NB4 (cell line): Measurements from ENCODE around the gene CARF.

Experiments
- DNase-seq: peaks from one replicate; pipeline ENCODE4 v3.0.0; 2010; ENCODE audit warnings: low read depth
- H3K4me3 ChIP-seq: one replicate; pipeline ENCODE4 v1.5.1; 2011; ENCODE audit warnings: mild to moderate bottlenecking, low read depth, low read length, moderate library complexity
- MYC ChIP-seq: IDR thresholded peaks from 2 replicates; pipeline ENCODE4 v1.6.1; 2011; ENCODE audit warnings: low read depth, low read length
- POLR2A ChIP-seq: IDR thresholded peaks from 2 replicates; pipeline ENCODE4 v1.6.1; 2011; ENCODE audit warnings: mild to moderate bottlenecking; ENCODE audit not compliant: insufficient read length; ENCODE audit errors: extremely low read depth
- TF ChIP-seq, protein P1 (sequence below): IDR thresholded peaks from 2 replicates; pipeline ENCODE4 v1.6.1; 2011; ENCODE audit warnings: low read depth, low read length
- TF ChIP-seq, protein P2 (sequence below): IDR thresholded peaks from one replicate; pipeline ENCODE4 v1.5.1; 2012; ENCODE audit warnings: low read depth, low read length

The CARF gene

DNA sequence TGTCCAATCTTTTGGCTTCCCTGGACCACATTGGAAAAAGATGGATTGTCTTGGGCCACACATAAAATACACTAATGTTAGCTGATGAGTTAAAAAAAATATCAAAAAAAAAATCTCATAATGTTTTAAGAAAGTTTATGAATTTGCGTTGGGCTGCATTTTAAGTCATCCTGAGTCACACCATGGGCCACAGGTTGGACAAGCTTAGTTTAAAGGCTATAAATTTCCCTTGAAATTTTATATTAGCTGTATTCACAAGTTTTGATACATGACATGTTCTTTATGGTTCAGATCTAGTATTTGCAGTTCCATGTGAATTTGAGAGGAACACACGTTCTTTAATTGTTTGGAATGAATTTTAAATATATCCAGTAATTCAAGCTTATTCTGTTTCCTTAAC lies 21.9 kb downstream of the CARF start:
- TF ChIP-seq, protein P1, sequence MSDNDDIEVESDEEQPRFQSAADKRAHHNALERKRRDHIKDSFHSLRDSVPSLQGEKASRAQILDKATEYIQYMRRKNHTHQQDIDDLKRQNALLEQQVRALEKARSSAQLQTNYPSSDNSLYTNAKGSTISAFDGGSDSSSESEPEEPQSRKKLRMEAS = no peak
- no peak for TF ChIP-seq POLR2A
- no peak for TF ChIP-seq MYC
- TF ChIP-seq, protein P2, sequence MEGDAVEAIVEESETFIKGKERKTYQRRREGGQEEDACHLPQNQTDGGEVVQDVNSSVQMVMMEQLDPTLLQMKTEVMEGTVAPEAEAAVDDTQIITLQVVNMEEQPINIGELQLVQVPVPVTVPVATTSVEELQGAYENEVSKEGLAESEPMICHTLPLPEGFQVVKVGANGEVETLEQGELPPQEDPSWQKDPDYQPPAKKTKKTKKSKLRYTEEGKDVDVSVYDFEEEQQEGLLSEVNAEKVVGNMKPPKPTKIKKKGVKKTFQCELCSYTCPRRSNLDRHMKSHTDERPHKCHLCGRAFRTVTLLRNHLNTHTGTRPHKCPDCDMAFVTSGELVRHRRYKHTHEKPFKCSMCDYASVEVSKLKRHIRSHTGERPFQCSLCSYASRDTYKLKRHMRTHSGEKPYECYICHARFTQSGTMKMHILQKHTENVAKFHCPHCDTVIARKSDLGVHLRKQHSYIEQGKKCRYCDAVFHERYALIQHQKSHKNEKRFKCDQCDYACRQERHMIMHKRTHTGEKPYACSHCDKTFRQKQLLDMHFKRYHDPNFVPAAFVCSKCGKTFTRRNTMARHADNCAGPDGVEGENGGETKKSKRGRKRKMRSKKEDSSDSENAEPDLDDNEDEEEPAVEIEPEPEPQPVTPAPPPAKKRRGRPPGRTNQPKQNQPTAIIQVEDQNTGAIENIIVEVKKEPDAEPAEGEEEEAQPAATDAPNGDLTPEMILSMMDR = no peak
- DNase-seq = no peak

DNA sequence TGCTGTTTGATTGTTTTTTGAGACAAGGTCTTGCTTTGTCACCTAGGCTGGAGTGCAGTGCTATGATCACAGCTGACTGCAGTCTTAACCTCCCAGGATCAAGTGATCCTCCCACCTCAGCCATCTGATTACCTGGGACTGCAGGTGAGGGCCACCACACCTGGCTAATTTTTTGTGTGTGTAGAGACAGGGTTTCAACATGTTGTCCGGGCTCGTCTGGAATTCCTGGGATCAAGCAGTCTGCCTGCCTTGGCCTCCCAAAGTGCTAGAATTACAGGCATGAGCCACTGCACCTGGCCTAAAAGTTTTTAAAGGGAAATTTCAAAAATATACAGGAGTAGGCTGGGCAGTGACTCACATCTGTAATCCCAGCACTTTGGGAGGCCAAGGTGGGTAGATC lies 22.4 kb downstream of the CARF start:
- H3K4me3 ChIP-seq = no peak overlapping the region
- no peak for DNase-seq
- no peak for TF ChIP-seq MYC
- TF ChIP-seq POLR2A = no peak
- TF ChIP-seq, protein P1 = no peak
- TF ChIP-seq, protein P2 = no peak

More for the DNA sequence above, 21.9 kb downstream of the CARF start:
- H3K4me3 ChIP-seq = no peak overlapping the region

DNA sequence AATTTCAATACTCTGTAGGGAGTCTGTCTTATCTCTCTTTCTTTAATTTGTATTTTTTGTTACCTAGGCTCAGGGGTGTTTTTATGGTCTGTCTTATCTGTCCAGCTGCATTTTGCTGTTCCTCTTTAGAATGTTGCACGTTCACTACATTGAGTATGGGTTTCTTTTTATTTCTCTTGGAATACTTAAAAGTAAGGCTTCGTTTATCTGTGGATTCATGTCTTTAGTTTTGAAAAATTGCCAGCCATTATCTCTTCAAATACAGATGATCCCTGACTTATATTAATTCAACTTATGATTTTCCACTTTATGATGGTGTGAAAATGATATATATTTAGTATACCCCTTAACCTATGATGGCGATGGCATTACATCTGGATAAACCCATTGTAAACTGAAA lies 26.9 kb downstream of the CARF start:
- no peak for DNase-seq
- no peak overlapping the region for H3K4me3 ChIP-seq
- TF ChIP-seq, protein P1 = no peak
- TF ChIP-seq, protein P2 = no peak
- no peak for TF ChIP-seq MYC
- no peak for TF ChIP-seq POLR2A

DNA sequence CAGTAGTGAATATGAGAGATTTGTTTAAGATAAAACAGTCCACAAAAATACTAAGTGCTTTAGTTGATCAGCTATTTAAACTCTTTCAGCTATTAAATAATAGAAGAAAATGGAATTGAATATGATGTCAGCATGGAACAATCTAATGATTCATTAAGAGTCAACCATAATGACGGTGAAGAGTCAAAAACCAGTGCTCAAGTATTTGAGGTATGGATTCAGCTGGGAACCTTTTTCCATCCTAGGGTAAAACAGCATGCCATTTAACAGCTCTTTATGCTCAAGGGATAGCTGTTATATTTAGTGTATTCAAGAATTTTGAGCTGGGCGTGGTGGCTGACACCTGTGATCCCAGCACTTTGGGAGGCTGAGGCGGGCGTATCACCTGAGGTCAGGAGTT lies 29.7 kb downstream of the CARF start:
- H3K4me3 ChIP-seq = no peak overlapping the region
- no peak for DNase-seq
- TF ChIP-seq POLR2A (no peak), MYC (no peak)
- TF ChIP-seq, protein P2 = no peak
- TF ChIP-seq, protein P1 = no peak

DNA sequence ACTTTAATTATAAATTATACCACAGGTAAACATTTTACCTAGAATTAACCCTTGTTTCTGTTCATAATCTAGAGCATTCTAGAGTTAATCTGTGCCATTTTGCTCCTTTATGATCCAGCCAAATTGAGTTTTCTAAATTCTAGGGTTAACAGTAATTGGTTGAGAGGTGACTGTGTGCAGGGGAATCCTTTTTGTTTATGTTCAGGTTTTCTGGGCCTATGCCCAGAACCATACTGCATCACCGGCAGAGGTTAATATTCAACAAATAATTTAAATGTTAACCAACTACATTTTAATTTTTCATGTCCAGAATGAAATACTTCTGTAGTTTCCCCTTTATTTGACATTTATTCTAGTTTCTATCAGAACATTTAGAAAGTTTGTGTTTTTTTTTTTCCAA lies 32.3 kb downstream of the CARF start:
- no peak for DNase-seq
- TF ChIP-seq POLR2A = no peak
- TF ChIP-seq, protein P2 = no peak
- TF ChIP-seq, protein P1 = no peak
- no peak for TF ChIP-seq MYC
- no peak overlapping the region for H3K4me3 ChIP-seq

DNA sequence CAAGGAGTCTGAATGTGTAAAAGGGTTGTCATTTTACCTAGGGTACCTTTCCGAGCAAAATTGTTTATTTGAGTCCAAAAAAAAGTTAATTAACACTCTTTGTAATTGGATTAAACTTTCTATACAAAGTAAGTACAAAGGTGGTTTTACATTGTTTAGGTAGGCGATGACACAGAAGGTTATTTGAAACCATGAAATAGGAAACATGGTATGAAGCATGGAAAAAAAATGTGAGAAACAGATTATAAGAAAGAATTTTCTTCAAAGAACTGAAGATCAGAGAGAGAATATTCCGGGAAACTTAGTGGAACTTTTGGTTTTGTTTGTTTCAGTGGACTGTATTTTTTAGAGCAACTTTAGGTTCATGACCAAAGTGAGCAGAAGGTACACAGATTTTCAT lies 32.7 kb downstream of the CARF start:
- no peak for DNase-seq
- TF ChIP-seq POLR2A (no peak), MYC (no peak)
- TF ChIP-seq, protein P2 = no peak
- TF ChIP-seq, protein P1 = no peak
- H3K4me3 ChIP-seq = no peak overlapping the region
